Measurements from ENCODE around the gene CS.

DNA sequence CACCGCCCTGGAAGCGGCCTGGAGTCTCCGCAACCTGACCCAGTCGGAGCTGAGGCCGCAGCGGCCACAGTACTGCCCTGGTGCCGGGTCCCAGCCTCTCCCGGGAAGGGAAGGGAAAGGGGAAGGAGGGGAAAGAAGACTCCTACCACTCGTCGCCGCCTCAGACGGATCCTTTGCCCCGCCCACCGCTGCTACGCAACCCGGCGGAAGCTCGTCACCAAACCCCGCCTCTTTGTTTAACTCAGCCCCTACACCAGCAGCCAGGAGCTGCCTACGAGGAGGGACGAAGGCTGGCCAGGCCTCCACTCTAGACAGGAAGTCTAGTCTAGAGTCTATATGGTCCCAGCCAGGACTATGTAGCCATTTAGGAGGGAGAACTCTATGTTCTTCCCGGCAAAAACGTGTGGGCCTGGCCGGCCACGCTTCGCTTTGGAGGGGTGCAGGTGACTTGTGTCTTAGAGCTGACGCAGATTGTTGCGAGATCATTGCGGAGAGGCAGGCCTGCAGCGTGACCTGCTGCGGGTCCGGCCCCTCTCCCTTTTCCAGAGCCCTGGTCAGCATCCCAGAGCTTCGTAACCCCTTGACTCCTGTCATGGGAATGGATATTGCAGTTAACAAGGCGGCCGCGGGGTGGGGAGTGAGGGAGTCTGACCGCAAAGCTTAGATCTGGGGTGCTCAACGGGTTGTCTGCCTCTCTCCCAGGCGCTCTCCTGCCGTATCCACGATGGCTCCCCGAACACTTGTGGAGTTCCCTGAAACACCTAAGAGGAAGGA is 78.2 kb downstream of the CS start, which contains the start of gene RNF41:
- TF ChIP-seq EP300 (IDR thresholded peaks at IDR 0.05) (peak; percentile 17), POLR2A (IDR thresholded peaks at IDR 0.05) (peak; percentile 100)
- TF ChIP-seq, protein P1, sequence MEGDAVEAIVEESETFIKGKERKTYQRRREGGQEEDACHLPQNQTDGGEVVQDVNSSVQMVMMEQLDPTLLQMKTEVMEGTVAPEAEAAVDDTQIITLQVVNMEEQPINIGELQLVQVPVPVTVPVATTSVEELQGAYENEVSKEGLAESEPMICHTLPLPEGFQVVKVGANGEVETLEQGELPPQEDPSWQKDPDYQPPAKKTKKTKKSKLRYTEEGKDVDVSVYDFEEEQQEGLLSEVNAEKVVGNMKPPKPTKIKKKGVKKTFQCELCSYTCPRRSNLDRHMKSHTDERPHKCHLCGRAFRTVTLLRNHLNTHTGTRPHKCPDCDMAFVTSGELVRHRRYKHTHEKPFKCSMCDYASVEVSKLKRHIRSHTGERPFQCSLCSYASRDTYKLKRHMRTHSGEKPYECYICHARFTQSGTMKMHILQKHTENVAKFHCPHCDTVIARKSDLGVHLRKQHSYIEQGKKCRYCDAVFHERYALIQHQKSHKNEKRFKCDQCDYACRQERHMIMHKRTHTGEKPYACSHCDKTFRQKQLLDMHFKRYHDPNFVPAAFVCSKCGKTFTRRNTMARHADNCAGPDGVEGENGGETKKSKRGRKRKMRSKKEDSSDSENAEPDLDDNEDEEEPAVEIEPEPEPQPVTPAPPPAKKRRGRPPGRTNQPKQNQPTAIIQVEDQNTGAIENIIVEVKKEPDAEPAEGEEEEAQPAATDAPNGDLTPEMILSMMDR (IDR thresholded peaks at IDR 0.05): peak in 1 of 3 donors; percentile 28
